ENCODE measurements around the gene DDX6. TPM values are rescaled to one million over a fixed set of nuclear protein-coding genes. Genes with fewer than 3 reads are reported as not detected.
"Not testable (repeated sequence)": the region's sequence is repeated elsewhere in the genome, so short reads cannot be mapped to it uniquely, and the experiment has no call there.

Gene DDX6
- total and polyA plus RNA-seq, 2 experiments from 2014 or later: 20.9 to 88.9 TPM

GRCh38 chr11:118727001-118727720 lies 63.8 kb downstream of the DDX6 start:
- H3K9me3 ChIP-seq (ENCODE audit: low read depth); H4K20me1 ChIP-seq (ENCODE audit: insufficient read depth); H3K79me2 ChIP-seq (ENCODE audit: insufficient read depth); in situ Hi-C loops (cut with MboI); H3K27ac ChIP-seq; H3F3A ChIP-seq (ENCODE audit: insufficient read depth); H3K4me1 ChIP-seq (ENCODE audit: insufficient read depth); H3K4me3 ChIP-seq; H3K4me2 ChIP-seq (ENCODE audit: unreplicated experiment); DNase-seq; H3K36me3 ChIP-seq (ENCODE audit: low read depth); H3K9me2 ChIP-seq (ENCODE audit: insufficient read depth); H3K9ac ChIP-seq; H2AFZ ChIP-seq: not testable (repeated sequence)
- WGBS, 2 experiments (ENCODE audit: low coverage in 1 of 2, low lambda C conversion rate in 2 of 2, missing lambda C conversion rate in 2 of 2): 48 to 49% methylated on average over 8 of the region's 8 CpGs
- peaks cover 20% of the 10 kb centered on the region; the same call in 1 of the 2 replicates for H3K27me3 ChIP-seq (replicated peaks; ENCODE audit: insufficient read depth)

- H3F3A ChIP-seq (ENCODE audit: insufficient read depth); DNase-seq; H3K4me2 ChIP-seq (ENCODE audit: unreplicated experiment); H2AFZ ChIP-seq; H3K4me3 ChIP-seq; H3K4me1 ChIP-seq (ENCODE audit: insufficient read depth); H3K36me3 ChIP-seq (ENCODE audit: low read depth); H3K9ac ChIP-seq; H3K9me2 ChIP-seq (ENCODE audit: insufficient read depth); H3K79me2 ChIP-seq (ENCODE audit: insufficient read depth); H3K9me3 ChIP-seq (ENCODE audit: low read depth); in situ Hi-C loops (cut with MboI); H3K27ac ChIP-seq; H4K20me1 ChIP-seq (ENCODE audit: insufficient read depth): not testable (repeated sequence)
- 55 to 79% methylated on average over 4 to 10 of the region's 10 CpGs for WGBS, 2 experiments (ENCODE audit: low coverage in 1 of 2, low lambda C conversion rate in 2 of 2, missing lambda C conversion rate in 2 of 2)
- peaks cover 20% of the 10 kb centered on the region; the same call in 1 of the 2 replicates for H3K27me3 ChIP-seq (replicated peaks; ENCODE audit: insufficient read depth)
Observed at GRCh38 chr11:118721478-118722015, 69.4 kb downstream of the DDX6 start.

GRCh38 chr11:118720740-118721139 lies 70.2 kb downstream of the DDX6 start:
- H3K36me3 ChIP-seq (ENCODE audit: low read depth); H3K9me2 ChIP-seq (ENCODE audit: insufficient read depth); H3K4me3 ChIP-seq; in situ Hi-C loops (cut with MboI); H3K9me3 ChIP-seq (ENCODE audit: low read depth); H4K20me1 ChIP-seq (ENCODE audit: insufficient read depth); H2AFZ ChIP-seq; H3K4me2 ChIP-seq (ENCODE audit: unreplicated experiment); H3K9ac ChIP-seq; H3K27ac ChIP-seq; H3K79me2 ChIP-seq (ENCODE audit: insufficient read depth); DNase-seq; H3K4me1 ChIP-seq (ENCODE audit: insufficient read depth); H3F3A ChIP-seq (ENCODE audit: insufficient read depth): not testable (repeated sequence)
- H3K27me3 ChIP-seq (replicated peaks; ENCODE audit: insufficient read depth): peaks cover 17% of the 10 kb centered on the region; the same call in 1 of the 2 replicates
- 15 to 18% methylated on average over 8 of the region's 9 CpGs for WGBS, 2 experiments (ENCODE audit: low coverage in 1 of 2, low lambda C conversion rate in 2 of 2, missing lambda C conversion rate in 2 of 2)

- in situ Hi-C loops (cut with MboI); H3K4me2 ChIP-seq (ENCODE audit: unreplicated experiment): not testable (repeated sequence)
Observed at GRCh38 chr11:118720078-118720477, 70.9 kb downstream of the DDX6 start.

GRCh38 chr11:118718562-118718961 lies 72.4 kb downstream of the DDX6 start:
- H3K4me2 ChIP-seq (ENCODE audit: unreplicated experiment); H3K4me3 ChIP-seq; H3K27me3 ChIP-seq (replicated peaks; ENCODE audit: insufficient read depth); H3K4me1 ChIP-seq (ENCODE audit: insufficient read depth); H3K9me3 ChIP-seq (ENCODE audit: low read depth); H3K9me2 ChIP-seq (ENCODE audit: insufficient read depth); in situ Hi-C loops (cut with MboI); H3K9ac ChIP-seq; H3F3A ChIP-seq (ENCODE audit: insufficient read depth); H3K79me2 ChIP-seq (ENCODE audit: insufficient read depth); H3K36me3 ChIP-seq (ENCODE audit: low read depth); H3K27ac ChIP-seq; DNase-seq; H4K20me1 ChIP-seq (ENCODE audit: insufficient read depth); H2AFZ ChIP-seq: not testable (repeated sequence)
- 88 to 89% methylated on average over 7 of the region's 7 CpGs for WGBS, 2 experiments (ENCODE audit: low coverage in 1 of 2, low lambda C conversion rate in 2 of 2, missing lambda C conversion rate in 2 of 2)

More at GRCh38 chr11:118720078-118720477, 70.9 kb downstream of the DDX6 start:
- peaks cover 16% of the 10 kb centered on the region; the same call in 1 of the 2 replicates for H3K27me3 ChIP-seq (replicated peaks; ENCODE audit: insufficient read depth)
- H3F3A ChIP-seq (ENCODE audit: insufficient read depth); DNase-seq; H4K20me1 ChIP-seq (ENCODE audit: insufficient read depth); H3K9ac ChIP-seq; H3K79me2 ChIP-seq (ENCODE audit: insufficient read depth); H3K9me2 ChIP-seq (ENCODE audit: insufficient read depth); H3K27ac ChIP-seq; H3K4me3 ChIP-seq; H3K4me1 ChIP-seq (ENCODE audit: insufficient read depth); H3K9me3 ChIP-seq (ENCODE audit: low read depth); H3K36me3 ChIP-seq (ENCODE audit: low read depth); H2AFZ ChIP-seq: not testable (repeated sequence)
- WGBS, 2 experiments (ENCODE audit: low coverage in 1 of 2, low lambda C conversion rate in 2 of 2, missing lambda C conversion rate in 2 of 2): 53% methylated on average over 11 to 13 of the region's 13 CpGs

GRCh38 chr11:118717733-118718132 lies 73.2 kb downstream of the DDX6 start:
- H3K27me3 ChIP-seq (replicated peaks; ENCODE audit: insufficient read depth); H3K36me3 ChIP-seq (ENCODE audit: low read depth): not testable (repeated sequence)

GRCh38 chr11:118717221-118717620 lies 73.7 kb downstream of the DDX6 start:
- H3F3A ChIP-seq (ENCODE audit: insufficient read depth); H3K9me2 ChIP-seq (ENCODE audit: insufficient read depth); H3K4me3 ChIP-seq; H3K4me1 ChIP-seq (ENCODE audit: insufficient read depth); H3K79me2 ChIP-seq (ENCODE audit: insufficient read depth); H3K27ac ChIP-seq; H3K27me3 ChIP-seq (replicated peaks; ENCODE audit: insufficient read depth); H2AFZ ChIP-seq; in situ Hi-C loops (cut with MboI); H4K20me1 ChIP-seq (ENCODE audit: insufficient read depth); H3K9me3 ChIP-seq (ENCODE audit: low read depth); DNase-seq; H3K4me2 ChIP-seq (ENCODE audit: unreplicated experiment); H3K9ac ChIP-seq; H3K36me3 ChIP-seq (ENCODE audit: low read depth): not testable (repeated sequence)
- 82 to 83% methylated on average over 6 of the region's 6 CpGs for WGBS, 2 experiments (ENCODE audit: low coverage in 1 of 2, low lambda C conversion rate in 2 of 2, missing lambda C conversion rate in 2 of 2)

More at GRCh38 chr11:118717733-118718132, 73.2 kb downstream of the DDX6 start:
- H3K27ac ChIP-seq; H3K79me2 ChIP-seq (ENCODE audit: insufficient read depth); DNase-seq; H3K4me3 ChIP-seq; H3K9ac ChIP-seq; H4K20me1 ChIP-seq (ENCODE audit: insufficient read depth); H3K9me3 ChIP-seq (ENCODE audit: low read depth); H3K9me2 ChIP-seq (ENCODE audit: insufficient read depth); H3K4me1 ChIP-seq (ENCODE audit: insufficient read depth); in situ Hi-C loops (cut with MboI); H3K4me2 ChIP-seq (ENCODE audit: unreplicated experiment); H2AFZ ChIP-seq; H3F3A ChIP-seq (ENCODE audit: insufficient read depth): not testable (repeated sequence)
- 70 to 75% methylated on average over 4 of the region's 4 CpGs for WGBS, 2 experiments (ENCODE audit: low coverage in 1 of 2, low lambda C conversion rate in 2 of 2, missing lambda C conversion rate in 2 of 2)

Measured in GM23248 (cell line).